GM12891 (cell line): ENCODE data around the gene SPATS1.

Experiments
- DNase-seq: peaks from one replicate; pipeline ENCODE4 v3.0.0; 2011; ENCODE audit warnings: low spot score; ENCODE audit not compliant: insufficient read length
- FAIRE-seq: peaks from 2 replicates; lab custom pipeline; 2011; peaks lifted over from hg19 to GRCh38; lab: Jason Lieb, UNC
- PAX5 ChIP-seq: IDR thresholded peaks from 2 replicates; pipeline ENCODE4 v1.6.1; 2011; ENCODE audit warnings: low read length, moderate library complexity, mild to moderate bottlenecking; ENCODE audit not compliant: insufficient read depth, severe bottlenecking
- POLR2A ChIP-seq: IDR thresholded peaks from 2 replicates; pipeline ENCODE4 v1.6.1; 2011; ENCODE audit warnings: low read depth, low read length, control low read depth
- POLR2AphosphoS5 ChIP-seq: IDR thresholded peaks from 2 replicates; pipeline ENCODE4 v1.6.1; 2011; ENCODE audit warnings: low read depth, low read length, control low read depth
- POU2F2 ChIP-seq: IDR thresholded peaks from 2 replicates; pipeline ENCODE4 v1.6.1; 2011; ENCODE audit warnings: low read depth, mild to moderate bottlenecking, control low read depth, low read length, moderate library complexity
- SPI1 ChIP-seq: IDR thresholded peaks from 2 replicates; pipeline ENCODE4 v1.6.1; 2011; ENCODE audit warnings: low read depth, low read length, control low read depth
- TAF1 ChIP-seq: IDR thresholded peaks from 2 replicates; pipeline ENCODE4 v1.6.1; 2011; ENCODE audit warnings: low read depth, low read length, control low read depth

The SPATS1 gene

DNA sequence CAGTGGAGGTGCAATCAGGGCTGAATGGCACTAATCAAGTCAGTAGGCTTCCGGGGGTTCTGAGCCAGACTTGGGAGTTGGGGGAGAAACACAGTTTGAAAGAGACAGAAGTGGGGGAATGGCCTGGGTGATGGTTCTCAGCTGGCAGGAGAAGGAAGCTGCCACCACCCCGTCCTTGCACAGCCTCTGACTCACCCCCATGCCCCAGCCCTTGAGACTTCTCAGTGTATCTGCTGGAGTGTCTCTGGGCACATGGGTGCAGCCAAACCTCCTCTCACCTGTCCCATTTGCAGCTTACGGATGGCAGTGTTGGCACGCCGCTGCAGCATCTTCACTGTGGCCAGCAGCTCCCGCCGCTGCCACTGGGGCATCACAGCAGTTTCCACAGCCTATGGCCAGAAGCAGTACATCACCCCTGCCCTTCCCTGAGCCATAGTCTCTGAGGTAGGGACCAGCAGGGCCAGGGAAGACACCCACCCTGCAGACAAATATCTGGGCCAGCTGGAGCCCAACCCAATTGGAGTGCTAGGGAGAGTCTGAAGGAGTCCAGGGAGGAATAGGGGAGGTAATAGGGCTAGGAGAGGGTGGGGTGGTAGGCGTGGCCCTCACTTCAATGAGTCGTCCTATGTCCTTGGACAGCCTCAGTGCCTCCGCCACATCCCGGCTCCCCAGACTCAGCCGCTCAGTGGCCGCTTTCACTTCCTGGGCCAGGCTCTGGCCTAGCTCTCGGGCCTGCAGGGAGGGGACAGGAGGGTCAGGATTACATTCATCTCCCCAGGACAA, 40.5 kb upstream of the SPATS1 start:
- DNase-seq (no peak), FAIRE-seq (no peak)
- TF ChIP-seq PAX5 (no peak), POLR2AphosphoS5 (no peak), POU2F2 (no peak), TAF1 (no peak), POLR2A (no peak), SPI1 (no peak)

DNA sequence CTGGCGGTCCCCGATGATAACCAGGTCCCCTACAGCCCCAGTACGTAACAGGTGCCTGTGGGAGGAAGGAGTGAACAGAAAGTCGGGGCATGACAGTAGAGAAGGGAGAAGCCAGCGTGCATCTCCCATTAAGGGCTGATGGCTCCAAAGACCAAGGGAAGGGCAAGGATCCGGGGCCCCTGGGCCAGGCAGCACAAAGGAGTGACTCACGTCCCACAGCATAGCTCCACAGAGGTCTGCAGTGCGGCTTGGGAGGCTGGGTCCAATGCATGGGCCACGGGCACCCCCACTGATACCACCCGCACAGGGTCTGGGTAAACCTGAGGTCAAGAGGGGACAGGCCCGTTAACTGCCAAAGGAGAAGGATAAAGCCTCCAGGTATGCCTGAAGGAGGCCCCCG, 39.6 kb upstream of the SPATS1 start:
- TF ChIP-seq TAF1 (no peak), POU2F2 (no peak), POLR2AphosphoS5 (no peak), SPI1 (no peak), POLR2A (no peak), PAX5 (no peak)
- FAIRE-seq (no peak), DNase-seq (no peak)

- no peak for FAIRE-seq
- TF ChIP-seq POU2F2 (no peak), PAX5 (no peak), TAF1 (no peak), POLR2AphosphoS5 (no peak), POLR2A (no peak)
- no peak for DNase-seq
Observed at GRCh38 chr6:44303842-44304241, 38.6 kb upstream of the SPATS1 start.

GRCh38 chr6:44304282-44305199, 37.9 kb upstream of the SPATS1 start:
- FAIRE-seq = peak; percentile 56
- TF ChIP-seq PAX5 (no peak), POLR2AphosphoS5 (no peak), POLR2A (no peak), TAF1 (no peak)
- DNase-seq = peak; percentile 70

DNA sequence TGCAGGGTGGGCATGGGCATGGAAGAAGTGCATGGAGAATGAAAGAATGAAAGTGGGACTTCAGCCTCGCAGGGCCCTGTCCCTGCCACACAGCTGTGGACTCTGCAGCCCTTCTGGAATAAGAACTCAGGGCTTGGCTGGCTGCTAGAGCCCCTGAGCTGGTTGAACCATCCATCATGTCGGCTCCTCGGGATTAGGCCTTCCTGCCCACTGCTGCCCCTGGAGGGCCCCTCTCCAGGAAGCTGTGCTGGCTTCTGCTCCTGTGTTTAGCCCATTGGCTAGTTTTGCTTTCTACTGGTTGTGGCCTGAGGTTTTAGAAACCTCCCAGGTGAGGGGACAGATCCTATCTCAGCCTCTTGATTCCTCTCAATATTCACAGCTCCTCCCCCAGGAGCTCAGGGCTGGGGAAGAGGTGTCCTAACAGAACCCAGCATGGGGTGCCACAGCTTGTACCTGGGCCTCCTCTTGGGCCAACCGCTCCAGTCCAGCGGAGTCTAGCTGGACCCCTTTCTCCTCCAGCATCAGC, 37.2 kb upstream of the SPATS1 start:
- no peak for FAIRE-seq
- no peak for TF ChIP-seq TAF1
- TF ChIP-seq POU2F2 = no peak
- no peak for DNase-seq

- DNase-seq = no peak
- no peak for FAIRE-seq
- no peak for TF ChIP-seq POLR2AphosphoS5
- no peak for TF ChIP-seq TAF1
- no peak for TF ChIP-seq PAX5
- no peak for TF ChIP-seq POU2F2
- no peak for TF ChIP-seq SPI1
- TF ChIP-seq POLR2A = no peak
Observed at GRCh38 chr6:44306710-44307109, 35.7 kb upstream of the SPATS1 start.

DNA sequence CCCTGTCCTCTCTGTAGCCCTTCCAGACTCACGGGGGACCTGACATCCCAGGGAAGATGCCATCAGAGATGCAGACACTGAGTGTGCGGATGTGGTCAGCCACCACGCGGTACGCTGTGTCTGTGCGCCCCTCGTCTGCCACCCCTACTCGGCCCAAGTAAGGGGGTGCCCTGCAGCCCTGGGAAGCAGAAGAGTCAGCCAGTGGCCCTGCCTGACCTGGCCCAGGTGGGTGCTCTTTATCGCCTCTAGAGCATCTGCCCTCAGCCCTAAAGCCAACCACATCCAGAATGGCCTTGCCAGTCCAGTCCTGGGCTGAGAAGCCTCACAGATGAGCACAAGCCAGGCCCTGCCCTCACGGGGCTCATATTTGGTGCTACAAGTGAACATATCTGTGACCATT, 35.2 kb upstream of the SPATS1 start:
- DNase-seq (no peak), FAIRE-seq (no peak)
- no peak for TF ChIP-seq POU2F2
- TF ChIP-seq SPI1 = no peak
- no peak for TF ChIP-seq PAX5
- no peak for TF ChIP-seq TAF1
- no peak for TF ChIP-seq POLR2A
- TF ChIP-seq POLR2AphosphoS5 = no peak

DNA sequence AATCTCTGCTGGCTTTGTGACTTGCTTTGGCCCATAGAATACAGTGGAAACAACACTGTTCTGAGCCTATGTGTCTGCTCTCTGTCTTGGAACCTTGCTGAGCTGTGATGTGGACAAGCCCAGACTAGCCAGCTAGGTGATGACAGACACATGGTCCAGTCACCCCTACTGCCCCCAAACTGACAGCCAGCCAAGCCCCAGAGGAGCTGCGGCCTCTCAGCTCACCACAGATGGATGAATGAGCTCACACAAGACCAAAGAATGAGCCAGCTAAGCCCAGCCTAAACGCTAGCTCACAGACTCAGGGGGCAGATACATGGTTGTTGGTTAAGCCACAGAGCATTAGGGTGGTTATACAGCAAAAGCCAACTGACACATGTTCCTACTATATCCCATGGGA, 33.4 kb upstream of the SPATS1 start:
- FAIRE-seq = no peak
- TF ChIP-seq PAX5 (no peak), TAF1 (no peak), POU2F2 (no peak), POLR2AphosphoS5 (no peak), POLR2A (no peak), SPI1 (no peak)
- no peak for DNase-seq

GRCh38 chr6:44309631-44310030, 32.8 kb upstream of the SPATS1 start:
- TF ChIP-seq POLR2AphosphoS5 (no peak), POU2F2 (no peak), POLR2A (no peak), PAX5 (no peak), SPI1 (no peak), TAF1 (no peak)
- no peak for DNase-seq
- no peak for FAIRE-seq
